ENCODE results near the gene PAF1.

PAF1 gene

DNA sequence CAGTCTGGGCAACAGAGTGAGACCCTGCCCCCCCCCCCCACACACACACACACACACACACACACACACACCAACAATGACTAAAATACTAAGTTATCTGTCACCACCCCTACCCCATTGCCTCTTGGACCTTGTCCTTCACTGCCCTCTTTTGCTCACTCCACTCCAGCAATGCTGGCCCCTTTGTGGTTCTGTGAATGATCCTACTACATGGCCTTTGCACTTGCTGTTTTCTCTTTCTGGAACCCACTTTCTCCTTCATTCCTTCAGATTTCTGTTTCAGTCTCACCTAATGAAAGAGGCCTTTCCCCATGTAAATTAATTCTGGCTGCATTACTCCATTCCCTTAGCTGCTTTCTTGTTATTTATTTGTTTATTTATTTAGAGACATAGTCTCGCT is 51.2 kb downstream of the PAF1 start:
- peaks cover 65 to 71% (median 69%) of the 10 kb centered on the region in 10 experiments for H3K4me1 ChIP-seq
- no peak for TF ChIP-seq Cebpa-rat (IDR thresholded peaks at IDR 0.05)
- H4K20me1 ChIP-seq = peaks cover 3 to 22% (median 17%) of the 10 kb centered on the region in 11 experiments; a peak in 18 of 22 replicates
- H3K9me3 ChIP-seq (replicated peaks in 1 of 11) = peaks cover 0 to 4% (median 0%) of the 10 kb centered on the region in 11 experiments; a peak in 1 of 22 replicates
- peaks cover 0 to 6% (median 3%) of the 10 kb centered on the region in 11 experiments; a peak in 4 of 22 replicates for H3K36me3 ChIP-seq
- peak overlapping the region in 10 of 11 experiments; percentile 2 to 91 (median 86); a peak in 14 of 22 replicates for H3K9ac ChIP-seq
- no peaks in the 10 kb centered on the region for H3K27me3 ChIP-seq
- H3K27ac ChIP-seq = peak overlapping the region in 10 of 11 experiments; percentile 72 to 100 (median 97); a peak in 21 of 22 replicates
- H3K4me2 ChIP-seq = peak overlapping the region; percentile 86 to 99 (median 97)
- peak overlapping the region in 3 of 10 experiments; percentile 84 to 87 (median 86); a peak in 5 of 20 replicates for H3K4me3 ChIP-seq

DNA sequence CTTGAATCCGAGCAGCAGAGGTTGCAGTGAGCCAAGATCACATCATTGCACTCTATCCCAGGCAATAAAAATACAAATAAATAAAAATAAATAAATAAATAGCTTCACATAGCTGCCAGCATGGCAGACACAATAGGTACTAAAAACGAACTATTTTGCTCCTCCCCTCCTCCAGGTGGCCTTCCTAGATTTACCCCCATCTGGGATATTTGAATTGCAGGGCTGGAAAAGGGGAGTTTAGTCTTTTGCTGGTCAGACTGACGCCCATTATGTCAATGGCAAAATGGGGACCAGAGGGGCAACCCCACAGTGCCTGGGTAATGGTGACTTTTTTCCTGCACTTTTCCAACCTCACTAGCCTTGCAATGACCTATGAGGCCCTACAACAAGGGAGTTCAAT is 54.4 kb downstream of the PAF1 start:
- no peak for TF ChIP-seq Cebpa-rat (IDR thresholded peaks at IDR 0.05)
- H3K9me3 ChIP-seq (replicated peaks in 1 of 11) = peaks cover 0 to 4% (median 0%) of the 10 kb centered on the region in 11 experiments; a peak in 1 of 22 replicates
- H3K9ac ChIP-seq = peak overlapping the region in 9 of 11 experiments; percentile 93 to 100 (median 98); a peak in 16 of 22 replicates
- H3K4me1 ChIP-seq = peaks cover 78 to 85% (median 83%) of the 10 kb centered on the region in 10 experiments
- H3K36me3 ChIP-seq = peaks cover 3 to 30% (median 21%) of the 10 kb centered on the region in 11 experiments; a peak in 17 of 22 replicates
- peaks cover 2 to 25% (median 19%) of the 10 kb centered on the region in 11 experiments; a peak in 20 of 22 replicates for H4K20me1 ChIP-seq
- no peaks in the 10 kb centered on the region for H3K27me3 ChIP-seq
- peak overlapping the region; percentile 59 to 100 (median 99); a peak in 21 of 22 replicates for H3K27ac ChIP-seq
- peak overlapping the region; percentile 45 to 99 (median 79) for H3K4me2 ChIP-seq
- peak overlapping the region in 8 of 10 experiments; percentile 72 to 93 (median 86); a peak in 12 of 20 replicates for H3K4me3 ChIP-seq

Data from BLaER1 treated with 17β-estradiol and CSF1 and Interleukin-3, amounts not matched to agents 10 nM and 100 nM (cell line).